Right lobe of liver (tissue), 4 donors: ENCODE measurements around the gene NME8.

ENCODE experiments used
- POLR2A ChIP-seq: fragments of 450-650 bp; IDR thresholded peaks from one replicate; pipeline ENCODE4 v1.6.1; 2017; ENCODE audit warnings: antibody characterized with exemption, mild to moderate bottlenecking
- TF ChIP-seq, protein P1 (sequence below), 4 donors: fragments of 200-600 bp in 3 of 4; fragments of 450-650 bp in 1 of 4; IDR thresholded peaks; one replicate each; pipeline versions ENCODE4 v1.5.1 to v1.8.0; 2016 to 2022; ENCODE audit warnings: antibody characterized with exemption in 4 of 4, mild to moderate bottlenecking in 2 of 4
- donor health status: DM: no; HTN: no; CAD: no.
- donor health status: DM: no; HTN: no; CAD: no.
- donor health status: DM: no; HTN: yes; CAD: no.

DNA sequence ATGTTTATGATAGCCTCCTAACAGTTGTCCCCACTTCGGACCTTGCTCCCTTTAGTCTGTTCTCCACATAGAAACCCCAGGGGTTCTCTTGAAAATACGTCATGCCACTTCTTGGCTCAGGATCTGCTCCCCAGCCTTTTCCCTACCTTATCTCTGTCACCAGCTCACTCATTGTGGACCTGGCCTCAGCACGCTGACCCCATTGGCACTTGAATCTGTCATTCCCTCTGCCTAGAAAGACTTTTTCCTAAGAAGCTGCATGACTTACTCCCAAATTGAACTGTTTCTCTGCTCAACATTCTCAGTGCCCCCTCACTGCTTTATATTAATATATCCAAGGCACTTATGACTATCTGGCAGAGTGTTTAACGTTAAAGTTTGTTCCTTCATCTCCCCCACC is 80.5 kb downstream of the NME8 start:
- TF ChIP-seq, protein P1, sequence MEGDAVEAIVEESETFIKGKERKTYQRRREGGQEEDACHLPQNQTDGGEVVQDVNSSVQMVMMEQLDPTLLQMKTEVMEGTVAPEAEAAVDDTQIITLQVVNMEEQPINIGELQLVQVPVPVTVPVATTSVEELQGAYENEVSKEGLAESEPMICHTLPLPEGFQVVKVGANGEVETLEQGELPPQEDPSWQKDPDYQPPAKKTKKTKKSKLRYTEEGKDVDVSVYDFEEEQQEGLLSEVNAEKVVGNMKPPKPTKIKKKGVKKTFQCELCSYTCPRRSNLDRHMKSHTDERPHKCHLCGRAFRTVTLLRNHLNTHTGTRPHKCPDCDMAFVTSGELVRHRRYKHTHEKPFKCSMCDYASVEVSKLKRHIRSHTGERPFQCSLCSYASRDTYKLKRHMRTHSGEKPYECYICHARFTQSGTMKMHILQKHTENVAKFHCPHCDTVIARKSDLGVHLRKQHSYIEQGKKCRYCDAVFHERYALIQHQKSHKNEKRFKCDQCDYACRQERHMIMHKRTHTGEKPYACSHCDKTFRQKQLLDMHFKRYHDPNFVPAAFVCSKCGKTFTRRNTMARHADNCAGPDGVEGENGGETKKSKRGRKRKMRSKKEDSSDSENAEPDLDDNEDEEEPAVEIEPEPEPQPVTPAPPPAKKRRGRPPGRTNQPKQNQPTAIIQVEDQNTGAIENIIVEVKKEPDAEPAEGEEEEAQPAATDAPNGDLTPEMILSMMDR (IDR thresholded peaks at IDR 0.05), result no peak
- TF ChIP-seq POLR2A, result no peak
